DMS53 (cell line): ENCODE data around the gene SEC23A.

Experiments used
- DNase-seq: peaks from one replicate; lab custom pipeline; 2025; lab: John Stamatoyannopoulos, UW

SEC23A gene

GRCh38 chr14:38989922-38990546, 113.0 kb downstream of the SEC23A start:
- DNase-seq, result no peak

GRCh38 chr14:38987781-38988180, 115.3 kb downstream of the SEC23A start:
- DNase-seq, result no peak

GRCh38 chr14:38982837-38983236, 120.2 kb downstream of the SEC23A start:
- no peak for DNase-seq

- DNase-seq, result no peak
These were observed 120.8 kb downstream of the SEC23A start for GRCh38 chr14:38982278-38982677.
